Activated CD8-positive, alpha-beta memory T cell treated with anti-CD3 and anti-CD28 coated beads for 24 hours (primary cell): Measurements from ENCODE around the gene CT45A2.
"Not testable (repeated sequence)": the region's sequence is repeated elsewhere in the genome, so short reads cannot be mapped to it uniquely, and the experiment has no call there.

ENCODE experiments used
- DNase-seq: peaks from one replicate; pipeline ENCODE4 v3.0.0-alpha.2; 2020

The CT45A2 gene, protein sequence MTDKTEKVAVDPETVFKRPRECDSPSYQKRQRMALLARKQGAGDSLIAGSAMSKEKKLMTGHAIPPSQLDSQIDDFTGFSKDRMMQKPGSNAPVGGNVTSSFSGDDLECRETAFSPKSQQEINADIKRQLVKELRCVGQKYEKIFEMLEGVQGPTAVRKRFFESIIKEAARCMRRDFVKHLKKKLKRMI

GRCh38 chrX:135819912-135820311 is at the start of gene CT45A2:
Gene CT45A2 (minus strand): TSS chrX:135820012. CDS start chrX:135816265, 3,747 bp downstream.
- not testable (repeated sequence) for DNase-seq

DNA sequence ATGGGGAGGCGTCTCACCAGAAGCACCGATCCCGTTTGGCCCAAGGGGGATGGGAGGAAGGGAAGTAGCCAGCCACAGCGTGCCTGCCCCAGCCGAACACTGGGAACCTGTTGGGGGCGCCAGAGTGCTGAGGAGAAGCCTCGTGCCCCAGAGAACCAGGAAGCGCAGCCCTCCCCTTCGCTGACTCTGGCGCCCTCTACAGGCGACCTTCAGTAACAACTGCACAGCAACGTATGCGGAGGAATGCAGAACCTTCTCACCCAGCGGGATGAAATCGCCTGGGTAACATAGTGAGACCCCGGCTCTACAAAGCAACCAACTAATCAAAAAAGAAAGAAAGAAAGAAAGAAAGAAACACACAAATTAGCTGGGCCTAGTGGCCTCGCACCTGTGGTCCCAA is 34.6 kb upstream of the CT45A2 start, which contains the start of gene CT45A8:
CT45A8 (minus strand) TSS at position 101 of the 400 bp plus-strand sequence. CDS start 3,755 bp downstream, outside the sequence.
- DNase-seq = not testable (repeated sequence)

- not testable (repeated sequence) for DNase-seq
Measured at GRCh38 chrX:135837180-135837579, 17.4 kb upstream of the CT45A2 start, which contains the start of gene CT45A7. Gene CT45A7 (minus strand): TSS chrX:135837280. CDS start chrX:135833533, 3,747 bp downstream.

DNA sequence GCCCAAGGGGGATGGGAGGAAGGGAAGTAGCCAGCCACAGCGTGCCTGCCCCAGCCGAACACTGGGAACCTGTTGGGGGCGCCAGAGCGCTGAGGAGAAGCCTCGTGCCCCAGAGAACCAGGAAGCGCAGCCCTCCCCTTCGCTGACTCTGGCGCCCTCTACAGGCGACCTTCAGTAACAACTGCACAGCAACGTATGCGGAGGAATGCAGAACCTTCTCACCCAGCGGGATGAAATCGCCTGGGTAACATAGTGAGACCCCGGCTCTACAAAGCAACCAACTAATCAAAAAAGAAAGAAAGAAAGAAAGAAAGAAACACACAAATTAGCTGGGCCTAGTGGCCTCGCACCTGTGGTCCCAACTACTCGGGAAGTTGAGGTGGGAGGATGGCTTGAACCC is 17.1 kb downstream of the CT45A2 start, which contains the start of gene CT45A6:
CT45A6 (minus strand) TSS at position 101 of the 400 bp plus-strand sequence. CDS start 3,794 bp downstream, outside the sequence.
- not testable (repeated sequence) for DNase-seq

DNA sequence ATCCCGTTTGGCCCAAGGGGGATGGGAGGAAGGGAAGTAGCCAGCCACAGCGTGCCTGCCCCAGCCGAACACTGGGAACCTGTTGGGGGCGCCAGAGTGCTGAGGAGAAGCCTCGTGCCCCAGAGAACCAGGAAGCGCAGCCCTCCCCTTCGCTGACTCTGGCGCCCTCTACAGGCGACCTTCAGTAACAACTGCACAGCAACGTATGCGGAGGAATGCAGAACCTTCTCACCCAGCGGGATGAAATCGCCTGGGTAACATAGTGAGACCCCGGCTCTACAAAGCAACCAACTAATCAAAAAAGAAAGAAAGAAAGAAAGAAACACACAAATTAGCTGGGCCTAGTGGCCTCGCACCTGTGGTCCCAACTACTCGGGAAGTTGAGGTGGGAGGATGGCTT is 34.4 kb downstream of the CT45A2 start, which contains the start of gene CT45A5:
CT45A5 (minus strand) TSS at position 101 of the 400 bp plus-strand sequence. CDS start 3,774 bp downstream, outside the sequence.
- not testable (repeated sequence) for DNase-seq

DNA sequence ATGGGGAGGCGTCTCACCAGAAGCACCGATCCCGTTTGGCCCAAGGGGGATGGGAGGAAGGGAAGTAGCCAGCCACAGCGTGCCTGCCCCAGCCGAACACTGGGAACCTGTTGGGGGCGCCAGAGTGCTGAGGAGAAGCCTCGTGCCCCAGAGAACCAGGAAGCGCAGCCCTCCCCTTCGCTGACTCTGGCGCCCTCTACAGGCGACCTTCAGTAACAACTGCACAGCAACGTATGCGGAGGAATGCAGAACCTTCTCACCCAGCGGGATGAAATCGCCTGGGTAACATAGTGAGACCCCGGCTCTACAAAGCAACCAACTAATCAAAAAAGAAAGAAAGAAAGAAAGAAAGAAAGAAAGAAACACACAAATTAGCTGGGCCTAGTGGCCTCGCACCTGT is 51.7 kb downstream of the CT45A2 start, which contains the start of gene CT45A3:
CT45A3 (minus strand) TSS at position 101 of the 400 bp plus-strand sequence. CDS start 3,747 bp downstream, outside the sequence.
- DNase-seq = not testable (repeated sequence)
